ENCODE results near the gene GNAO1. TPM values are rescaled to one million over a fixed set of nuclear protein-coding genes. Genes with fewer than 3 reads are reported as not detected.

GNAO1 gene
- total RNA-seq, 1 experiment from 2014 or later = 0.68 TPM

- no peak for DNase-seq (ENCODE audit: low spot score)
Observed at GRCh38 chr16:56312028-56312300, 120.7 kb downstream of the GNAO1 start.

- DNase-seq (ENCODE audit: low spot score) = no peak
Observed at GRCh38 chr16:56312556-56312955, 121.3 kb downstream of the GNAO1 start.

GRCh38 chr16:56314244-56314850 lies 123.1 kb downstream of the GNAO1 start:
- DNase-seq (ENCODE audit: low spot score) = no peak

GRCh38 chr16:56315955-56316354 lies 124.7 kb downstream of the GNAO1 start:
- no peak for DNase-seq (ENCODE audit: low spot score)

GRCh38 chr16:56316545-56316944 lies 125.3 kb downstream of the GNAO1 start:
- no peak for DNase-seq (ENCODE audit: low spot score)

GRCh38 chr16:56317998-56318826 lies 126.9 kb downstream of the GNAO1 start:
- peak; percentile 60 for DNase-seq (ENCODE audit: low spot score)

GRCh38 chr16:56318827-56319140 lies 127.5 kb downstream of the GNAO1 start:
- no peak for DNase-seq (ENCODE audit: low spot score)

- DNase-seq (ENCODE audit: low spot score) = no peak
Observed at GRCh38 chr16:56319376-56319775, 128.1 kb downstream of the GNAO1 start.

- DNase-seq (ENCODE audit: low spot score) = no peak
Observed at GRCh38 chr16:56320056-56320455, 128.8 kb downstream of the GNAO1 start.

- DNase-seq (ENCODE audit: low spot score) = no peak
Observed at GRCh38 chr16:56320811-56321558, 129.7 kb downstream of the GNAO1 start.

- no peak for DNase-seq (ENCODE audit: low spot score)
Observed at GRCh38 chr16:56321571-56321970, 130.3 kb downstream of the GNAO1 start.

GRCh38 chr16:56324406-56324805 lies 133.1 kb downstream of the GNAO1 start:
- DNase-seq (ENCODE audit: low spot score) = no peak

GRCh38 chr16:56325956-56326355 lies 134.7 kb downstream of the GNAO1 start:
- no peak for DNase-seq (ENCODE audit: low spot score)

GRCh38 chr16:56327071-56327928 lies 136.0 kb downstream of the GNAO1 start:
- no peak for DNase-seq (ENCODE audit: low spot score)

- no peak for DNase-seq (ENCODE audit: low spot score)
Observed at GRCh38 chr16:56327929-56328258, 136.6 kb downstream of the GNAO1 start.

- DNase-seq (ENCODE audit: low spot score) = no peak
Observed at GRCh38 chr16:56328276-56329022, 137.2 kb downstream of the GNAO1 start.

GRCh38 chr16:56329887-56330286 lies 138.6 kb downstream of the GNAO1 start:
- DNase-seq (ENCODE audit: low spot score) = no peak

- DNase-seq (ENCODE audit: low spot score) = no peak
Observed at GRCh38 chr16:56330476-56330875, 139.2 kb downstream of the GNAO1 start.

GRCh38 chr16:56331399-56331798 lies 140.1 kb downstream of the GNAO1 start:
- DNase-seq (ENCODE audit: low spot score) = no peak

- no peak for DNase-seq (ENCODE audit: low spot score)
Observed at GRCh38 chr16:56331915-56332314, 140.6 kb downstream of the GNAO1 start.

GRCh38 chr16:56332464-56333079 lies 141.3 kb downstream of the GNAO1 start:
- peak; percentile 47 for DNase-seq (ENCODE audit: low spot score)
